GDM1 (cell line): ENCODE results near the gene NATD1.

ENCODE experiments used
- DNase-seq: peaks from one replicate; lab custom pipeline; 2025; lab: John Stamatoyannopoulos, UW

Gene NATD1

DNA sequence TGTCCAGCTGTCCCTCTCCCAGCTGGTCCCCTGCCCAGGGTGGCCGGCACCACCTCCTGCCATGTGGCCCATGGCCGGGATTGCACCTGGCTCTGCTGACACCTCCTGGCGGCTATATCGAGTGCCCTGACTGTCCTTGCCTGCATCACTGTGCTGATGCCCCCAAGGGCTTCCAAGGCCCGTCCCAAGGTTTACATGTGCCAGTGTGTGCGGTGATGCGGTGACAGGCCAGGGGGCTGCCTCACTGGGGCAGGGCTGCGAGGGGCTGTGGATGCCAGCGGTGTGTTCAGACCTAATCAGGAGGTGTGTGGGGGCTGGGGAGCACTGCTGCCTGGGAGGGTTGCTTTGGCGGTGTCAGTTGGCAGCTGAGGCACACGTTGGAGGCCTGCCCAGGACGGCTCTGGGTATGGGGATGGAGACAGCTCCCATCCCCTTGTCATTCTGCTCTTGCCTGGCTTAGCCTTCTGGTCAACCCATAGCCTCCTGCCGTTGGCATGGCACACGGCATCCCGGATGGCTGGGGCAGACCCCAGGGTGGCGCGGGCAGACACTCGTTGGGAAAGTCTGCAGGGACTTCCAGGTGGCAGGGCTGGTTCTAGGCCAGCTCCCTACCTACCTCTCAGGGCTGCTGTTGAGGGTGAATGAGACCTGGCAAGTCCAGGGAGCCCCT, 36.8 kb upstream of the NATD1 start:
- DNase-seq, result no peak

DNA sequence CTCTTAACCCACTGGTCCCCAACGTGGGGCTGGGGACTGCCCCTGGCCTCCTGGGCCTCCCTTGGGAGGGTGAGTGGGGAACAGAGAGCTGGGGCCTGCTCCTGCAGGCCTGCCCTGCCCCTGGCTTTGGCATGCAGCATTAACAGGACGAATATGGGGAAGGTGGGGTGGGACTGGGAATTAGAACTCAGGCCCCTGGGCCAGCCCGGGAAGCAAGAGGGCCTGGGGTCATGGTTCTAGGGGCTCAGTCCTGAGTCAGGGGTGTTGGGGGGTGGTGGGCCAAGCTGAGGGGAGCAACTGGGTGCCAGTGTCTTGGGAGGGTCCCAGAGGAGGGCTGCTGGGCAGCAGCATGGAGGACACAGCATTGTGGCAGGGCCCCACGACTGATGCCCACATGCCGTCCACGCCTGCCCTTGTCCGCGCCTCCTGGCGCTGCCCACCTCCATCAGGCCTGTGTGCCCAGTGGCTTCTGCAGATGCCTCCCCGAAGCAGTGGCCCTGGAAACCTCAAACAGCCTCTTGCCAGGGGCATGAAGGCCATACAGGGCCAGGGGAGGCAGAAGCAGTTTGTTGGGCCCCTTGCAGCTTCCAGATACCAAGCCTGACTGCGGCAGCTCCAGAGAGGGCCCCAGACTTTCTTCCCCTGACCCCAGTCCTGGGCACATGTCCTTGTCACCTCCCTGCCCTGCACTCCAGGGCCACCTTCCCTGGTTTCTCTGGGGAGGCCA, 36.1 kb upstream of the NATD1 start:
- no peak for DNase-seq

DNA sequence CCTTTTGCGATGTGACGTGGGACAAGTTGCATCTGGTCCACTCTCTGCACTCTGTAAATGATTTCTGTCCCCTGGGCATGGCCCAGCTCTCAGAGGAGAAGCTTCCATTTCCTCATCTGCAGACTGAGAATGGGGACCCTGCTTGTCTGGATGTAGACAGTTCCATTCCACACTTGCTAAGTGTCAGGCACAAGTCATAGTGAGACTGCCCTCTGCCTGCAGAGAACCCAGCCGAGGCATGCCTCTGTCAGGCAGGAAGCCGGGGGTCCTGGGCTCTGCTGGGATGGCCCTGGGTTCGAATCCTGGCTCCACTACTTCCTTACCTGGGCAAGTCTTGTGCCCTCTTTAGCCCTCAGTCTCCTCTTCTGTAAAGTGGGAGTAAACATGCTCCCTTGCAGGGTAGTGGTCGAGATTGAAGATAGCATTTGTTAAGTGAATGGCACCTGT, 35.4 kb upstream of the NATD1 start:
- no peak for DNase-seq

DNA sequence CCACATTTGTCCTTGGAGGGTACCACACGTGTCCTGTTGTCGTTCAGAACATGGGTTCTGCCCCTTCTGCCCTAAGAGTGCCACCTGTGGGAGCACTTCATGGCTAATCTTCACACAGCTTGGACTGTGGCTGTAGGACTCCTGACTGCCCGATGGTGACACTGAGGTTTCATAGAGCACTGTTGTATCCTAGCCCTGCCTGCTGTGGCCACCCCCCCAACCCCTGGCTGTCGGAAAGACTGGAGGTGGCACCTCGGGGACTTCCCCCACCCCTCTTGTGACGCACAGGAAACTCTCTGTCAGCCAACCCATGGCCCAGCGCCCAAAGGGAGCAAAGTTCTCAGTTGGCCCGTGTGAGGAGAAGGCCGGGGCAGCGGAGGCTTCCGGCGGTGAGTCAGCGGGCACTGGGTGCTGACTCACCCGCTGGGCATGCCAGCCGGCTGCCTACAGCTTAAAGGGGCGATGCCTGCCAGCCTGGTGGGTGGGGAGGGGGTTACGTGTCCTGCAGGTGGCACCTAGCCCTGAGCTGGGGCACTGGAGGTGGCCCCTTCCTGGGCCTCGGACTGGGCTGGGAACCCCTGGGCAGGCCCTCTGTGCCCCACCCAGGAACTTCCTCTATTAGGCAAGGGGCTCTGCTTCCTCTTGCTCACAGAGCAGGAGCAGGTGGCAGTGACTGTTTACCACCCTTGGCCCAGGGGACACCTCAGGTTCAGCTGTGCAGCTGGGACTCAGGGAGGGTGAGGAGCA, 34.7 kb upstream of the NATD1 start:
- peak; percentile 86 for DNase-seq

DNA sequence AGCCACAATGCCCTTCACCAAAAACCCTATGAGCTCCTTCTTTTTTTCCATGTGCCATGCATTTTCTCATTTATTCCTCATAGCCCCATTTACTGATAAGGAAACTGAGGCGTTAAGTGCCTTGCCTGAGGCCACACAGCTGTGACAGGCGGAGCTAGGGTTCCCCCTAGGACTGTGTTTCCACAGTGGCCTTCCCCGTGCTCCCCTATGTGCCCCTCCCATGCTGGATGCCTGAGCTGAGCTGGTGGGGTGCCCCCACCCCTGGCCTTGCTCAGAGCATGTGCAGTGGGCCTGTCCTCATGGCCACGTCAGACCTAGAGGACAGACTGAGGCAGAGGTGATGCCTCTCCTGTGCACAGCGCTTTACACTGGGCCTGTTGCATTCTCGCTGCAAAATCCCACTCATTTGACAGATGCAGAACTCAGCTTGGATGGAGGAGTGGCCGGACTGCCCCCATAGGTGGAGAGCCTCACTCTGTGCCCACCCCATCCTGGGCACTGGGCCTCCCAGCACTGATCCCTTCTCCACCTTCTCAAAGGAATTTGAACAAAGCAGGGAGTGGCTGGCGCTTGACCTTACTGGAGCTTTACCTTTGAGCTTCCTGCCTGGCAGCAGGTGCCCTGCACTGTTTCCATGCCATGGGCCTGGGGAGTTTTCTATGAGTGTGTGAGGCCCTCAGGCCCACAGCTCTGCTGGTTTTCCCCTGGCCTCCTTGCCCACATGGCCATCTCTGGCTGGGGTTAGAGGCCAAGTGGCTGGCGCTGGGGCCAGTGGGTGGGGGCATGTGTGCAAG, 33.9 kb upstream of the NATD1 start:
- no peak for DNase-seq

DNA sequence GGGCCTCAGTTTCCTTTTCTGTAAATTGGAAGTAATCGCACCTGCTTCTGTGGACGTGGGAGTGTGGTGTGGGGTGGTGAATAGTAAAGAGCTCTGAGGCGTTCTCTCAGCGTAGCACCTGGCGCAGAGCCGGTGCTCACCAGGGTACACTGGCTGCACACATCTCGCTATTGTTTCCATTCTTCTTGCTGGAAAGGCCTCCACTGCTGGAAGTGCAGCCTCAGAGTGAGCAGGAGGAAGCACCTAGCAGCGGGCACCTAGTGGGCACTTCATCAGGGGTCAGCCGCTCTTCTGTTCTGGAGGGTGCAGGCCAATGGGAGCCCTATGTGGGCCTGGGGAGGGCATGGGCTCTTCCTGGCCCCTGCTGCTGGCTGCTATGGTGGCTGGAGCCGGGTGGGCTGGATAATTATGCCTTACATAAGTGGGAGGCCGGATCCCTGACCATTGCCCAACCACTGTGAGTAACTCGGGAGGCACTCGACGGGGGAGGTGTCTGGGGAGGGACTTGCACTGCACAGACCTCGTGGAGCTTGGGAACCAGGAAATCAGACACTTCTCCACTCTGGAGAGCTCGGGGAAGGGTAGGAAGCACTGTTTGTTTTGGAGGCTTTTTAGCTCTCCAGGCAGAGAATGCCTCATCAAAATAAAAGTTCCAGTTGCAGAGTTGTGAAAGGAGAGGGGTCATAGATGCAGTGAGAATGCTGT, 33.0 kb upstream of the NATD1 start:
- no peak for DNase-seq

DNA sequence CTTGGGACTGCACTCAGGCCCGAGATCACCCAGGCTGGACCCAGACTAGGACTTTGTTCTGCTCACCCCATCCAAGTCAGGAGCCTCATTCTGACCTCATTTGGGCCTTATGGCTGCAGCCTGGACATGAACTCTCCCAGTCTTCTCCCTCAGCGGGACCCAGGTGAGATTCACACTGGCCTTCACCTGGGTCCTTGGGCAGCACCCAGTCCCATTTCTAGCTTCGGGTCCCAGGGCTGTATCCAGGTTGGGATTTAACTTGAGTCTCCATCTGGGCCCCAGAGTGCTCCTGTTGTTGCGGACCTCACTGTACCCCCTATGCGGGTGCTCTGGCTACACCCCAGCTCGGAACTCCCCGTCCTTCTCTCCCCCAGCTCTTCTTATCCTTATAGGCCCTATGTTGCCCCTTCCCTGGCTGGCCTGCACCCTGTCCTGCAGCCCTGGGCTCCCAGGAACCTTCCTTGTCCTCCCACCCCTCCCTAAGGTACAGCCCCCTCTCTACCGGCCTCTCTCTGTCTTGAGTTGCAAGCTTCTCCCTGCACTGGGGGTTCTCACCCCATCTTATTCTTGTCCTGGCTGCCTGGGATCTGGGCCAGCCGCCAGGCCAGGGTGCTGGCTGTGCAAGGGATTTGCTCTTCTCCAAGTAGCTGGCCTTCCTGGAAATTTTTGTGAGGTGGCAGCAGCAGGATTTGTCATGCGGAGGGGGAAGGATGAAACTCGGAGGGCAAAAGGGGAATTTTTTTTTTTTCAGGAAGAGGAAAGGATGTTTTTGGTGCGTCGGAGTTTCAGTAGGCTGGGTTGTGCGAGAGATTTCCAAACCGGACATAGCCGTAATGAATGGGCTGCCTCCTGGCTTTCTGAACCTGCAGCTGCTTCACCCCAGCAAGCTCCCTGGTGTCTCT, 32.2 kb upstream of the NATD1 start:
- no peak for DNase-seq

DNA sequence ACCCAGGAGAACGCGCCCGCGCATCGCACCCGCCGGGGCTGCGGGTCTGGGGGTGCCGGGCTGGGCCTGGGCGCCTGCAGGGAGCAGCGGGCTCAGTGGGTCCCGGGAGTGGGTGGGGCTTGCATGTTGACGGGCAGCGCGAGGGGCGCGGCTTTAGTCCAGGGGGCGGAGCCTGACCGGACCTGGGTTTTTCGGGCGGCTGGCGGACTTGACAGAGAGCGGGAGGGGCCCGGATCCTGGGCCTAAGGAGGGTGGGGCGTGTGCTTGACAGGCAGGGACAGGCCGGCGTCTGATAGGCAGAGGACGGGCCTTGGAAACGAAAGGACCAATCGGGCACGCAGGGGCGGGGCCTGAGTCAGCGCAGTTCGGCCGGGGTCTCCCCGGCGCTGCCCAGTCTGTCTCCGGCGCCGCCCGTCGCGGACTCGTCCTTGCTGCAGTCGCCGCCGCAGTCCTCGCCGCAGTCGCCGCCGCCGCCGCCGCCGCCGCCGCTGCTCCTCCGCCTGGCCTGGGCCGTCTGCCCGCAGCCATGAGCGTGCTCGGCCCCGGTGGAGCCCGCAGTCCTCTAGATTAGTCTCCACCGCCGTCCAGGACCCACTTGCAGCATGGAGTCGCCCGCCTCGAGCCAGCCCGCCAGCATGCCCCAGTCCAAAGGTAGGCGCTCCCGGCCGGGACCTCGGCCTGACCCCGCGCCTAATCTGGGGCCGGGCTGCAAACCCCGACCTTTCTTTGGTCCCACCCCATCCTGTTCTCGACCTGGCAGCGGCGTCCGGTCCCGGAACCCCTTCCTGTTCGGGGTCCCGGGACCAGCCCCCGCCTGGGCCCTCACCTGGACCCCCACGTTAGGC, 31.3 kb upstream of the NATD1 start, which contains the start of gene MAP2K3:
TSS of gene MAP2K3 (plus strand) at position 393 of the 845 bp plus-strand sequence. CDS start at position 603, 210 bp downstream.
- peak; percentile 95 for DNase-seq

DNA sequence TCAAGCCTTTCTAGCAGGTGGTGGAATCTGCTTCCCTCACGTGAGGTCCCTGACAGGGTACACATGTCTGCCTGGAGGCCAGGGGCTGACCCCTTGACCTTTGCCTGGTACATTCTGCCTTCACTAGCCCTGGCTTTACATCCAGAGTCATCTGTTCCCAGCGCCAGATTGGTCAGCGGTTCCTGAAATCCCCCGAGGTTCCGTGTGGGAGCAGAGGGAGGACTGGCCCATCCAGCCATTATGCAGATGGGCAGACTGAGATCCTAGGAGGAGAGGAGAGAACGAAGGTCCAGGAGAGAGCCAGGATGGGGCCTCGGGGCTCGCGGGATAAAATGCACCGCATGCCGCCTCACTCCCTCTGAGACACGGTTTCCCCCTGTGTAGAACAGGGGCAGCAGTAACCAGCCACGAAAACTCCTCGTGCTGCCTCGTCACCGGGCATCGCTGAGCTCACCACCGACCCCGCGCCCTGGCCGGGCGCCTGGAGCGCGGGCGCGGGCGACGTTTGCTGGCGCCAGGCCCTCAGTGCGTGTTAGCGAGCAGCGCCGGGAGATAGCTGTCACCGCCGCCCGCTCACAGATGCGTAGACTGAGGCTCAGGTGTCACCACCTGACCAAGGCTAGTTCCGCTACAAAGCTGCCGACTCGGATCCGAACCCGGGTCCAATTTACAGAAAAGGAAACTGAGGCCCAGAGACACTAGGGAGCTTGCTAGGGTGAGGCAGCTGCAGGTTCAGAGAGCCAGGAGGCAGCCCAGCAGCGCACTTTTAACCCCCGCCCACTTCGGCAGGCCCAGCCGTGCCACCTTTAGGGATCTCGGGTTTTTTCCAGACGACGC, 30.5 kb upstream of the NATD1 start:
- DNase-seq, result no peak

DNA sequence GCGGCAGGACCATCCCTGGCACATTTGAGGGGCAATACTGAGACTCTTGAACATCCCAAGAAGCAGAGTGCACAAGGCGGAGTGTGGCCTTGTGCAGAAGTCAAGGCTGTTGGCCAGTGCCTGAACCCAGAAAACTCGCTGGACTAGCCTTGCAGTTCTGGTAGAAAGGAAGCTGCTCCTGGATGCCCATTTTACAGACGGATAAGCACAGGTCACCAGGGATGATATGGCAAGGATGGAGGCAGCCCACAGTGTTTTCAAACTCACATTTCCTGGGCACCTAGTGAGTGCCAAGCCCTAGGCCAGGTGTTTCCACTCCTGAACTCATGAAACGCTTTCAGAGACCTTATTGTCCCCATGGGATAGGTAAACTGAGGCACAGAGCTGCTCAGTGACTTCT, 29.6 kb upstream of the NATD1 start:
- DNase-seq, result no peak

DNA sequence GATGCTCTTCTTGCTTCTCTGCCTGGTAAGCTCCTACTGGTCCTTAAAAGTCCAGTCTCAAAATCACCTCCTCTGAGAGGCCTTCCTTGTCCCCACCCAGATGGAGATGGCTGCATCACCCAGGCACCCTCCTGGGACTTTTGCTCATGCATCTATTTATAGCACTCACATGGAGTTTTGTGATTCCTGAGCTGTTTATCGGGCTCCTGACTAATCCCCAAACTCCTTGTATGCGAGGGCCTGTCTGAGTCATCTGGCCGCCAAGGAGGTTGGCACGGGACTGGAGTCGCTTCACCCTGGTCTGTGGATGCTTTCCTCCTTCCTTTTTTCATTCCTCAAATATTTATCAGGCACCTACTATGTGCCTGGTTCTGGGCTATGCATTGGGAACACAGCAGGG, 29.0 kb upstream of the NATD1 start:
- DNase-seq, result no peak

DNA sequence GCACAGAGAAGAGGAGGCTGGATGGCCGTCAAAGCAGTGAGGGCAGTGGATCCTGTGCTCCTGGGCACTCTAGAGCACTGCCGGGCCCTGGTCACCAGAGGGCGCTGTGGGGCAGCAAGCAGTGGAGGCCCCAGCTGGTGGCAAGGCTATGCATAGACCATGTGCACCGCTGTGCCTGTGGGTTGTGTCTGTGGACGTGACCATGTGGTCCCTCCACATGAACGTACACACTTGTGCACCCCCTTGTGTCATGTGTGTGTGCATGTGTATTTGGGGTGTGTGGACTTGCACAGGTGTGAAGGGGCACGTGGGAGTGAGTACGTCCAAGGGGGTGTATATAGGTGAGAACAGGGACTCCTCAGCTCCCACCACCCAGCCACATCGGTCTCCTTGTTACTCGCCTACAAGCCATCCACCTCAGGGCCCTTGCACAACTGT, 26.9 kb upstream of the NATD1 start:
- peak; percentile 77 for DNase-seq

DNA sequence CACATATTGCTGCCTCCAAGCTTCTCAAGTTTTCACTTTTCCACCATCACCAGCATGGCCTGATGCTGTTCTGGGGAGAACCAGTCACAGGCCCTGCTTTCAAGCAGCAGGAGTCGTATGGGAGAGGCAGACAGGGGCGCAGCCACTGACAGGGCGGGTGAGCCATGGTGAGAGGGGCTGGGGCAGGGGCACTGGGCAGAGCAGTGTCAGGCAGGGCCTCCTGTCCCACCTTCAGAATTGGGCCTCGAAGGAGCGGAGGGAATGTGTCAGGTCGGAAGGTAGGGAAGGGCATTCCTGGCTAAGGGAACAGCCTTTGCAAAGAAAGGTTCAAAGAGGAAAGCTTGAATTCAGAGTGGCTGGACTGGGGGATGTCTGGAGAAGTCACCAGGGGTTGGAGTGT, 26.4 kb upstream of the NATD1 start:
- DNase-seq, result no peak

DNA sequence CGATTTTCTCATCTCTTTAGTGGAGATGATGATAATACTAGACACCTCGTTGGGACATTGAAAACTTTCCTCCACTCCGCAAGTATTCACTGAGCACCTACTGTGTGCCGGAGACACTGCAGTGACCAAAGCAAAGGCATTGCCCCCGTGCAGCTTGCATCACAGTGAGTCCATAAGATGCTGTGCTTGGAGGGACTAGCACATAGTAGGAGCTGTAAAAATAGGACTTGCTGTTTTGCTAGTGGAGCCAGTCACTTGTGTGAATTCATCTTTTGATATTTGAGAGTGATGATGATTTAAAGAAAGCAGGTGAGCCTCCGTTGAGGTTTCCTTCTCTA, 26.0 kb upstream of the NATD1 start:
- no peak for DNase-seq

DNA sequence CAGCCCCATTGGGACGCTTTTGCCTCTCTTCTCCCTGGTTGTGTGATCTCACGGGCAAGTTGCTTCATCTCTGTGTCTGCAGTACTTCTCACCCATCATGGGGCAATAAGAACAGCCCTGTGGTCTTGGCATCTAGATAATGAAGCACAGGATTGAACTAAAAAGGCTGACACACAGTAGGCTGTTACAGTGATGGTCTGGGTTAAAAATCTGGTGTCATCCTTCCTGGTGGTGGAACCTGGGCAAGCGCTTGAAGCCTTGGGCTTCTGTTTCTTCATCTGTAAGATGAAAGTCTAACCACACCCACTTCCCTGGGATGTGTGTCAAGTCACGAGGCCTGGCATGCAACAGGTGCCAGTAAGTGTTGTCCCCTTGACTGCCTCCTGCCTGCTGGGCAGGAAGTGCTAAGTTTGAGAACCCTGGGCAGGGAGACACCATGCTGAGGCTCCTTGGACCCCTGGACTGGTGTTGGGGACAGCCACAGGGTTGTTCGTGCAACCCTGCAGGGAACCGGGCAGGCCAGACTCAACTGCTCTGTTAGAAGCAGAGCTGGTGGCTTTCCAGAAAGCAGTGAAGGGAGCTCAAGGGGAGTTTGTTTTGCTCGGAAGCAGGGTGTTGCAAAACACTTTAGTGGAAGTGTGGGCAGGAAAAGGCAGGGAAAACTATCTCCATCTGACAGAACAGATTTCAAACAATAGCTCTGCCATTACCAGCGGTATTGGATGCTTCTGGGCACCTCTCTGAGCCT, 25.4 kb upstream of the NATD1 start:
- DNase-seq, result no peak

DNA sequence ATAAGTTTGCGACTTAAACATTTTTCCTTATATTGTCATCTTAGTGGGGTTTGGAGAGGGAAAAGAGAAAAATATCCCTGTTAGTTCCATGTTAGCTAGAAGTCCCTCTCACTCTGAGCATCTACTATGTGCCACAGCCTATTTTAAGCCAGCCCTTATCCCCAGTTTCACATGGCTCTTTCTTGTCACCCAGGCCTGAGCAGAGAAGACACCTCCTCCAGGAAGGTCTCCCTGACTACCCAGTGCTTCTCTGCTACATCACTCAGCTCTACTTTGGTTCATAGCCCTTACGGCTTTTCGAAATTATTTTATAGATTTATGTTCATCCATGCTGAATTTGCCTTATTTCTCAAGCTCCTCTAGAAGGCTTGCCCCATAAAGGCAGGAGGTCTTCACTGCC, 24.1 kb upstream of the NATD1 start:
- no peak for DNase-seq

DNA sequence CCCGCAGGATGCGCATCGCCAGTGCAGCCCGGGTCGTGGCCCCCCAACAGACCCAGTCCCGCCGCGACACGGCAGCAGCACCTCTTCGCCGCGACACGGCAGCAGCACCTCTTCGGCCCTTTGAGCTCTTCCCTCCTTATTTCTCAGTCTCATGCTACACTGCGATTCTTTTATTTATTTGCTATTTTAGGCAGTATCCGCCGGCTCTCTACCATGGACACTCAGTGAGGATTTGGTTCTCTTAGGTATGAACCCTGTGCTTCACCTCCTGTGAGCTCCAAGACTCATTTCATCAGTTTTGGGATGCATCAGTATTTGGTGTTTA, 23.0 kb upstream of the NATD1 start:
- DNase-seq, result no peak
